HEK293 (cell line): ENCODE data around the gene VWA3A.

Experiments used
- SALL2 ChIP-seq: fragments of 450-650 bp; formaldehyde crosslinking; IDR thresholded peaks from 2 replicates; pipeline ENCODE4 v1.5.0; 2017; ENCODE audit warnings: missing biosample characterization, mild to moderate bottlenecking, missing genetic modification characterization, borderline replicate concordance
- ZNF121 ChIP-seq: fragments of 450-650 bp; formaldehyde crosslinking; IDR thresholded peaks from 2 replicates; pipeline ENCODE4 v1.5.1; 2016; ENCODE audit warnings: missing biosample characterization, missing genetic modification characterization
- ZNF404 ChIP-seq: fragments of 450-650 bp; formaldehyde crosslinking; IDR thresholded peaks from 2 replicates; pipeline ENCODE4 v1.5.1; 2017; ENCODE audit warnings: missing biosample characterization, missing genetic modification characterization
- ZNF530 ChIP-seq: fragments of 450-650 bp; formaldehyde crosslinking; IDR thresholded peaks from 2 replicates; pipeline ENCODE4 v1.5.1; 2016; ENCODE audit warnings: low read depth, missing biosample characterization, missing genetic modification characterization
- TF ChIP-seq, protein P1 (sequence below): fragments of 450-650 bp; formaldehyde crosslinking; IDR thresholded peaks from 2 replicates; pipeline ENCODE4 v1.5.1; 2016; ENCODE audit warnings: missing biosample characterization, missing genetic modification characterization
- TF ChIP-seq, protein P2 (sequence below): fragments of 450-650 bp; formaldehyde crosslinking; IDR thresholded peaks from 2 replicates; pipeline ENCODE4 v1.5.1; 2016; ENCODE audit warnings: missing biosample characterization, missing genetic modification characterization, low read depth
- TF ChIP-seq, protein P3 (sequence below): fragments of 450-650 bp; formaldehyde crosslinking; IDR thresholded peaks from 2 replicates; pipeline ENCODE4 v1.5.1; 2016; ENCODE audit warnings: missing biosample characterization, missing genetic modification characterization

DNA sequence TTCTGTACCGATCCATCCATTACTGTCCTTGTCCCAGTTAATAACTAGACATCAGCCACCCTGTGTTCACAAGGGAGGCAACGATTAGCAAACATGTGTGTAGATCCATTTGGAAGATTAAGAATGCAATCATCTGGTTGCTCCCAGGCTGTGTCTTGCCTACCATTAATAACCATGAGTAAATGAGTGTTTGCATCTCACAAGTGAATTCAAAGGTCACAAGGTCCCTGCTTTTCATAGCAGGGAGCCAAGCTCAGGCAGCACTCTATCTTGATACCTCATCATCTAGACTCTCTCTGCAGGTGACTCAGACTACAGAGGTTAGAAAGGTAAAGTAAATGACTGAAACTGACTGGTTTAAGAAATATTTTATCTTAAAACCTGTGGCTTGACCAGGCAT, 25.3 kb downstream of the VWA3A start:
- TF ChIP-seq ZNF121 (no peak), SALL2 (tag by site-specific recombination) (no peak), ZNF404 (tag by site-specific recombination) (no peak), ZNF530 (no peak)
- TF ChIP-seq, protein P1, sequence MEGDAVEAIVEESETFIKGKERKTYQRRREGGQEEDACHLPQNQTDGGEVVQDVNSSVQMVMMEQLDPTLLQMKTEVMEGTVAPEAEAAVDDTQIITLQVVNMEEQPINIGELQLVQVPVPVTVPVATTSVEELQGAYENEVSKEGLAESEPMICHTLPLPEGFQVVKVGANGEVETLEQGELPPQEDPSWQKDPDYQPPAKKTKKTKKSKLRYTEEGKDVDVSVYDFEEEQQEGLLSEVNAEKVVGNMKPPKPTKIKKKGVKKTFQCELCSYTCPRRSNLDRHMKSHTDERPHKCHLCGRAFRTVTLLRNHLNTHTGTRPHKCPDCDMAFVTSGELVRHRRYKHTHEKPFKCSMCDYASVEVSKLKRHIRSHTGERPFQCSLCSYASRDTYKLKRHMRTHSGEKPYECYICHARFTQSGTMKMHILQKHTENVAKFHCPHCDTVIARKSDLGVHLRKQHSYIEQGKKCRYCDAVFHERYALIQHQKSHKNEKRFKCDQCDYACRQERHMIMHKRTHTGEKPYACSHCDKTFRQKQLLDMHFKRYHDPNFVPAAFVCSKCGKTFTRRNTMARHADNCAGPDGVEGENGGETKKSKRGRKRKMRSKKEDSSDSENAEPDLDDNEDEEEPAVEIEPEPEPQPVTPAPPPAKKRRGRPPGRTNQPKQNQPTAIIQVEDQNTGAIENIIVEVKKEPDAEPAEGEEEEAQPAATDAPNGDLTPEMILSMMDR (tag by site-specific recombination) = no peak
- TF ChIP-seq, protein P2, sequence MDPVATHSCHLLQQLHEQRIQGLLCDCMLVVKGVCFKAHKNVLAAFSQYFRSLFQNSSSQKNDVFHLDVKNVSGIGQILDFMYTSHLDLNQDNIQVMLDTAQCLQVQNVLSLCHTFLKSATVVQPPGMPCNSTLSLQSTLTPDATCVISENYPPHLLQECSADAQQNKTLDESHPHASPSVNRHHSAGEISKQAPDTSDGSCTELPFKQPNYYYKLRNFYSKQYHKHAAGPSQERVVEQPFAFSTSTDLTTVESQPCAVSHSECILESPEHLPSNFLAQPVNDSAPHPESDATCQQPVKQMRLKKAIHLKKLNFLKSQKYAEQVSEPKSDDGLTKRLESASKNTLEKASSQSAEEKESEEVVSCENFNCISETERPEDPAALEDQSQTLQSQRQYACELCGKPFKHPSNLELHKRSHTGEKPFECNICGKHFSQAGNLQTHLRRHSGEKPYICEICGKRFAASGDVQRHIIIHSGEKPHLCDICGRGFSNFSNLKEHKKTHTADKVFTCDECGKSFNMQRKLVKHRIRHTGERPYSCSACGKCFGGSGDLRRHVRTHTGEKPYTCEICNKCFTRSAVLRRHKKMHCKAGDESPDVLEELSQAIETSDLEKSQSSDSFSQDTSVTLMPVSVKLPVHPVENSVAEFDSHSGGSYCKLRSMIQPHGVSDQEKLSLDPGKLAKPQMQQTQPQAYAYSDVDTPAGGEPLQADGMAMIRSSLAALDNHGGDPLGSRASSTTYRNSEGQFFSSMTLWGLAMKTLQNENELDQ (tag by site-specific recombination) = no peak
- TF ChIP-seq, protein P3, sequence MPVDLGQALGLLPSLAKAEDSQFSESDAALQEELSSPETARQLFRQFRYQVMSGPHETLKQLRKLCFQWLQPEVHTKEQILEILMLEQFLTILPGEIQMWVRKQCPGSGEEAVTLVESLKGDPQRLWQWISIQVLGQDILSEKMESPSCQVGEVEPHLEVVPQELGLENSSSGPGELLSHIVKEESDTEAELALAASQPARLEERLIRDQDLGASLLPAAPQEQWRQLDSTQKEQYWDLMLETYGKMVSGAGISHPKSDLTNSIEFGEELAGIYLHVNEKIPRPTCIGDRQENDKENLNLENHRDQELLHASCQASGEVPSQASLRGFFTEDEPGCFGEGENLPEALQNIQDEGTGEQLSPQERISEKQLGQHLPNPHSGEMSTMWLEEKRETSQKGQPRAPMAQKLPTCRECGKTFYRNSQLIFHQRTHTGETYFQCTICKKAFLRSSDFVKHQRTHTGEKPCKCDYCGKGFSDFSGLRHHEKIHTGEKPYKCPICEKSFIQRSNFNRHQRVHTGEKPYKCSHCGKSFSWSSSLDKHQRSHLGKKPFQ = no peak
